SK-N-SH (cell line): ENCODE measurements around the gene DGKZ. TPM values are rescaled to one million over a fixed set of nuclear protein-coding genes. Genes with fewer than 3 reads are reported as not detected.

ENCODE experiments used
- CTCF ChIA-PET: fragments of 300-600, 350-600 bp; formaldehyde crosslinking; extraction: SDS; loops from one replicate; lab custom pipeline; 2021; lab: Yijun Ruan, JAX
- POLR2A ChIA-PET: fragments of 350-600 bp; sonication (Branson Sonifier 250); formaldehyde crosslinking; extraction: SDS; loops from one replicate; lab custom pipeline; 2020; ENCODE audit warnings: antibody characterized with exemption, inconsistent platforms; lab: Yijun Ruan, JAX
- DNase-seq: peaks from one replicate; pipeline ENCODE4 v3.0.0; 2012
- H2AFZ ChIP-seq: fragments of 200-600 bp; sonication (generic); 2 replicates; pipeline ENCODE4 v1.8.1; 2016; ENCODE audit warnings: antibody characterized with exemption, mild to moderate bottlenecking, low read depth
- H3F3A ChIP-seq: fragments of 200-600 bp; sonication (generic); replicated peaks from 2 replicates; pipeline ENCODE3; 2016; ENCODE audit warnings: antibody characterized with exemption, mild to moderate bottlenecking; ENCODE audit not compliant: insufficient read depth
- H3K27ac ChIP-seq, 2 experiments: fragments of 200-500 bp in 1 of 2; fragments of 200-600 bp in 1 of 2; sonication (Bioruptor generic) in 1 of 2; sonication (generic), shearing (Covaris generic) in 1 of 2; 2 replicates each; pipeline versions ENCODE4 v1.5.1 to v1.6.1; 2014 to 2016; ENCODE audit warnings: low read depth in 2 of 2, inconsistent platforms in 1 of 2, low read length in 1 of 2, mild to moderate bottlenecking in 1 of 2, mixed read lengths in 1 of 2
- H3K27me3 ChIP-seq: fragments of 200-600 bp; sonication (generic), shearing (Covaris generic); 2 replicates; pipeline ENCODE4 v1.6.1; 2016; ENCODE audit warnings: mixed run types; ENCODE audit not compliant: insufficient read depth
- H3K36me3 ChIP-seq, 2 experiments: fragments of 200-500 bp in 1 of 2; fragments of 200-600 bp in 1 of 2; sonication (Bioruptor generic) in 1 of 2; sonication (generic) in 1 of 2; replicated peaks in 1 of 2; 2 replicates each; pipeline versions ENCODE3 to v1.5.1; 2014 to 2016; ENCODE audit warnings: low read length in 1 of 2, mild to moderate bottlenecking in 1 of 2; ENCODE audit not compliant: insufficient read depth in 2 of 2, control insufficient read depth in 1 of 2
- H3K4me1 ChIP-seq, 2 experiments: fragments of 200-500 bp in 1 of 2; fragments of 200-600 bp in 1 of 2; sonication (Bioruptor generic) in 1 of 2; sonication (generic), shearing (Covaris generic) in 1 of 2; 2 replicates each; pipeline versions ENCODE4 v1.5.1 to v1.6.1; 2014 to 2016; ENCODE audit warnings: low read depth in 1 of 2, low read length in 1 of 2, mixed run types in 1 of 2; ENCODE audit not compliant: insufficient read depth in 2 of 2, control insufficient read depth in 1 of 2
- H3K4me2 ChIP-seq: fragments of 200-600 bp; sonication (generic), shearing (Covaris generic); 2 replicates; pipeline ENCODE4 v1.6.1; 2017; ENCODE audit warnings: mixed run types
- H3K4me3 ChIP-seq, 2 experiments: fragments of 200-500 bp in 1 of 2; fragments of 200-600 bp in 1 of 2; sonication (Bioruptor generic) in 1 of 2; sonication (generic), shearing (Covaris generic) in 1 of 2; 2 replicates each; pipeline versions ENCODE4 v1.5.1 to v1.8.1; 2014 to 2016; ENCODE audit warnings: low read depth in 2 of 2, inconsistent platforms in 1 of 2, low read length in 1 of 2, mild to moderate bottlenecking in 1 of 2, mixed read lengths in 1 of 2, moderate library complexity in 1 of 2
- H3K79me2 ChIP-seq: fragments of 200-600 bp; sonication (generic); 2 replicates; pipeline ENCODE4 v1.8.1; 2017; ENCODE audit warnings: mild to moderate bottlenecking; ENCODE audit not compliant: insufficient read depth
- H3K9ac ChIP-seq: fragments of 200-600 bp; sonication (generic); 2 replicates; pipeline ENCODE4 v1.6.1; 2017; ENCODE audit warnings: mixed run types
- H3K9me2 ChIP-seq: fragments of 200-600 bp; sonication (generic); 2 replicates; pipeline ENCODE4 v1.6.1; 2017; ENCODE audit warnings: mixed run types
- H3K9me3 ChIP-seq: fragments of 200-600 bp; sonication (generic); 2 replicates; pipeline ENCODE4 v1.6.1; 2017; ENCODE audit warnings: mixed run types, mild to moderate bottlenecking, moderate library complexity
- H4K20me1 ChIP-seq: fragments of 200-600 bp; sonication (generic); 2 replicates; pipeline ENCODE4 v1.6.1; 2017; ENCODE audit warnings: mild to moderate bottlenecking, mixed run types; ENCODE audit not compliant: insufficient read depth
- EP300 ChIP-seq, 2 experiments: IDR thresholded peaks; 2 replicates each; pipeline versions ENCODE4 v1.4.0 to v1.6.1; 2012; ENCODE audit warnings: borderline replicate concordance in 1 of 2, low read depth in 1 of 2, low read length in 1 of 2
- EZH2phosphoT487 ChIP-seq: fragments of 200-600 bp; sonication (generic); IDR thresholded peaks from 2 replicates; pipeline ENCODE4 v1.6.1; 2017; ENCODE audit warnings: low read depth, mixed run types, mild to moderate bottlenecking, antibody characterized with exemption, moderate library complexity, borderline replicate concordance
- GABPA ChIP-seq: IDR thresholded peaks from 2 replicates; pipeline ENCODE4 v1.4.0; 2012; ENCODE audit warnings: low read depth, mild to moderate bottlenecking
- MXI1 ChIP-seq: IDR thresholded peaks from 2 replicates; pipeline ENCODE4 v1.6.1; 2012; ENCODE audit warnings: mild to moderate bottlenecking, low read depth, low read length, improper control_type of control experiment
- NFIC ChIP-seq: IDR thresholded peaks from 2 replicates; pipeline ENCODE4 v1.4.0; 2012; ENCODE audit warnings: borderline replicate concordance
- POLR2AphosphoS5 ChIP-seq: IDR thresholded peaks from 2 replicates; pipeline ENCODE4 v1.6.1; 2012; ENCODE audit warnings: low read depth, low read length
- RAD21 ChIP-seq: IDR thresholded peaks from 2 replicates; pipeline ENCODE4 v1.6.1; 2012; ENCODE audit warnings: mild to moderate bottlenecking, low read length
- RCOR1 ChIP-seq: fragments of 150-350 bp; IDR thresholded peaks from 2 replicates; pipeline ENCODE4 v1.6.1; 2017; ENCODE audit warnings: antibody characterized with exemption, low read length
- RFX5 ChIP-seq: IDR thresholded peaks from 2 replicates; pipeline ENCODE4 v1.6.1; 2012; ENCODE audit warnings: mild to moderate bottlenecking, improper control_type of control experiment, low read length
- SMC3 ChIP-seq: IDR thresholded peaks from 2 replicates; pipeline ENCODE4 v1.6.1; 2012; ENCODE audit warnings: low read depth, low read length, improper control_type of control experiment
- TEAD4 ChIP-seq: IDR thresholded peaks from 2 replicates; pipeline ENCODE4 v1.4.0; 2012; ENCODE audit warnings: mild to moderate bottlenecking, borderline replicate concordance; ENCODE audit not compliant: insufficient read depth
- YY1 ChIP-seq: IDR thresholded peaks from 2 replicates; pipeline ENCODE4 v1.4.0; 2012; ENCODE audit warnings: low read depth, mild to moderate bottlenecking
- WGBS: methylation state at CpG from one replicate; pipeline ENCODE4 v1.1.6; 2017; ENCODE audit warnings: low lambda C conversion rate; 5-methylcytosine and 5-hydroxymethylcytosine counted together
- polyA plus RNA-seq, 3 experiments: library from polyadenylated mRNA; depleted of rRNA; stranded (reverse); fragments of >200 nt; gene quantifications; 2 replicates each; pipeline ENCODE4 v1.2.3, GENCODE V29; 2012
- TF ChIP-seq, protein P1 (sequence below): IDR thresholded peaks from 2 replicates; pipeline ENCODE4 v1.6.1; 2012; ENCODE audit warnings: mild to moderate bottlenecking, low read depth, low read length, moderate library complexity
- TF ChIP-seq, protein P2 (sequence below): IDR thresholded peaks from 2 replicates; pipeline ENCODE4 v1.4.0; 2012; ENCODE audit warnings: low read depth, borderline replicate concordance
- TF ChIP-seq, protein P3 (sequence below): IDR thresholded peaks from 2 replicates; pipeline ENCODE4; 2012
- TF ChIP-seq, protein P4 (sequence below): fragments of 200-600 bp; sonication (generic); IDR thresholded peaks from 2 replicates; pipeline ENCODE4 v1.6.1; 2017; ENCODE audit warnings: antibody characterized with exemption, mild to moderate bottlenecking, moderate library complexity

Gene DGKZ
- polyA plus RNA-seq, 1 of the 3 experiments (the other 2 are of a cell fraction), result 33.2 TPM

DNA sequence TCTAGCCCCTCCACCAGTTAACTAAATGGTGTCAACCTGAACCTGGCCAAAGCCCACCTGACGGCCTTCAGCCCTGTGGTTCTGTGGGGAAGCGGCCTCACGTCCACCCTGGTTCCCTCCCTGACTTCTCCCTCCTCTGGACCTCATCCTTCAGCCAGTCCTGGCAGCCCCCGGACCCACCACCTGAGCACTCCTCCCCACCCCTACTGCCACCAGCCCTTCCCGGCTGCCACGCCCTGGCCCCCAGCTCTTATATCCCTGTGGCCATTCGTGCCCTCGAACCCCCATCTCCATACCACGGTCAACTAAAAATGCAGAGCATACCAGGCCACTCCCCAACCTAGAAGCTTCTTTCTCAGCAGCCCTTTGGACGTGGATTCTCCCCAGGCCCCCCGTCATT, 30.0 kb downstream of the DGKZ start:
- no peak overlapping the region for H3K27ac ChIP-seq
- H3K36me3 ChIP-seq, result peaks cover 0 to 20% of the 10 kb centered on the region in 2 experiments
- ChIA-PET POLR2A (no interaction called here), CTCF (interaction anchor here (0.7 to 5.3 kb wide), 9 partner anchors 9 to 152 kb away, joined by 3 to 47 read pairs (median 5); partner anchors contain the start of genes CHRM4 and DGKZ)
- no peaks in the 10 kb centered on the region for H3K27me3 ChIP-seq
- WGBS, result 98% methylated on average over 11 of the region's 11 CpGs
- no peak overlapping the region for H3K9ac ChIP-seq
- H3K4me3 ChIP-seq, result no peak overlapping the region
- peaks cover 4 to 11% of the 10 kb centered on the region in 2 experiments; a peak in 2 of 4 replicates for H3K4me1 ChIP-seq
- H3F3A ChIP-seq, result peaks cover 3% of the 10 kb centered on the region
- H3K79me2 ChIP-seq, result no peaks in the 10 kb centered on the region; the same call in 1 of the 2 replicates
- DNase-seq, result no peak
- H3K4me2 ChIP-seq, result no peak overlapping the region
- TF ChIP-seq YY1 (no peak), POLR2AphosphoS5 (no peak), EP300 (IDR thresholded peaks at IDR 0.05; ENCODE audit: borderline replicate concordance in 1 of 2, low read depth in 1 of 2, low read length in 1 of 2) (no peak), EZH2phosphoT487 (no peak), MXI1 (no peak), RCOR1 (no peak), SMC3 (no peak), RAD21 (no peak), RFX5 (no peak), NFIC (no peak), TEAD4 (no peak), GABPA (no peak)
- TF ChIP-seq, protein P1, sequence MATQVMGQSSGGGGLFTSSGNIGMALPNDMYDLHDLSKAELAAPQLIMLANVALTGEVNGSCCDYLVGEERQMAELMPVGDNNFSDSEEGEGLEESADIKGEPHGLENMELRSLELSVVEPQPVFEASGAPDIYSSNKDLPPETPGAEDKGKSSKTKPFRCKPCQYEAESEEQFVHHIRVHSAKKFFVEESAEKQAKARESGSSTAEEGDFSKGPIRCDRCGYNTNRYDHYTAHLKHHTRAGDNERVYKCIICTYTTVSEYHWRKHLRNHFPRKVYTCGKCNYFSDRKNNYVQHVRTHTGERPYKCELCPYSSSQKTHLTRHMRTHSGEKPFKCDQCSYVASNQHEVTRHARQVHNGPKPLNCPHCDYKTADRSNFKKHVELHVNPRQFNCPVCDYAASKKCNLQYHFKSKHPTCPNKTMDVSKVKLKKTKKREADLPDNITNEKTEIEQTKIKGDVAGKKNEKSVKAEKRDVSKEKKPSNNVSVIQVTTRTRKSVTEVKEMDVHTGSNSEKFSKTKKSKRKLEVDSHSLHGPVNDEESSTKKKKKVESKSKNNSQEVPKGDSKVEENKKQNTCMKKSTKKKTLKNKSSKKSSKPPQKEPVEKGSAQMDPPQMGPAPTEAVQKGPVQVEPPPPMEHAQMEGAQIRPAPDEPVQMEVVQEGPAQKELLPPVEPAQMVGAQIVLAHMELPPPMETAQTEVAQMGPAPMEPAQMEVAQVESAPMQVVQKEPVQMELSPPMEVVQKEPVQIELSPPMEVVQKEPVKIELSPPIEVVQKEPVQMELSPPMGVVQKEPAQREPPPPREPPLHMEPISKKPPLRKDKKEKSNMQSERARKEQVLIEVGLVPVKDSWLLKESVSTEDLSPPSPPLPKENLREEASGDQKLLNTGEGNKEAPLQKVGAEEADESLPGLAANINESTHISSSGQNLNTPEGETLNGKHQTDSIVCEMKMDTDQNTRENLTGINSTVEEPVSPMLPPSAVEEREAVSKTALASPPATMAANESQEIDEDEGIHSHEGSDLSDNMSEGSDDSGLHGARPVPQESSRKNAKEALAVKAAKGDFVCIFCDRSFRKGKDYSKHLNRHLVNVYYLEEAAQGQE, result no peak
- TF ChIP-seq, protein P2, sequence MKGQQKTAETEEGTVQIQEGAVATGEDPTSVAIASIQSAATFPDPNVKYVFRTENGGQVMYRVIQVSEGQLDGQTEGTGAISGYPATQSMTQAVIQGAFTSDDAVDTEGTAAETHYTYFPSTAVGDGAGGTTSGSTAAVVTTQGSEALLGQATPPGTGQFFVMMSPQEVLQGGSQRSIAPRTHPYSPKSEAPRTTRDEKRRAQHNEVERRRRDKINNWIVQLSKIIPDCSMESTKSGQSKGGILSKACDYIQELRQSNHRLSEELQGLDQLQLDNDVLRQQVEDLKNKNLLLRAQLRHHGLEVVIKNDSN, result no peak
- TF ChIP-seq, protein P3, sequence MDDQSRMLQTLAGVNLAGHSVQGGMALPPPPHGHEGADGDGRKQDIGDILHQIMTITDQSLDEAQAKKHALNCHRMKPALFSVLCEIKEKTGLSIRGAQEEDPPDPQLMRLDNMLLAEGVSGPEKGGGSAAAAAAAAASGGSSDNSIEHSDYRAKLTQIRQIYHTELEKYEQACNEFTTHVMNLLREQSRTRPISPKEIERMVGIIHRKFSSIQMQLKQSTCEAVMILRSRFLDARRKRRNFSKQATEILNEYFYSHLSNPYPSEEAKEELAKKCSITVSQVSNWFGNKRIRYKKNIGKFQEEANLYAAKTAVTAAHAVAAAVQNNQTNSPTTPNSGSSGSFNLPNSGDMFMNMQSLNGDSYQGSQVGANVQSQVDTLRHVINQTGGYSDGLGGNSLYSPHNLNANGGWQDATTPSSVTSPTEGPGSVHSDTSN, result no peak
- TF ChIP-seq, protein P4, sequence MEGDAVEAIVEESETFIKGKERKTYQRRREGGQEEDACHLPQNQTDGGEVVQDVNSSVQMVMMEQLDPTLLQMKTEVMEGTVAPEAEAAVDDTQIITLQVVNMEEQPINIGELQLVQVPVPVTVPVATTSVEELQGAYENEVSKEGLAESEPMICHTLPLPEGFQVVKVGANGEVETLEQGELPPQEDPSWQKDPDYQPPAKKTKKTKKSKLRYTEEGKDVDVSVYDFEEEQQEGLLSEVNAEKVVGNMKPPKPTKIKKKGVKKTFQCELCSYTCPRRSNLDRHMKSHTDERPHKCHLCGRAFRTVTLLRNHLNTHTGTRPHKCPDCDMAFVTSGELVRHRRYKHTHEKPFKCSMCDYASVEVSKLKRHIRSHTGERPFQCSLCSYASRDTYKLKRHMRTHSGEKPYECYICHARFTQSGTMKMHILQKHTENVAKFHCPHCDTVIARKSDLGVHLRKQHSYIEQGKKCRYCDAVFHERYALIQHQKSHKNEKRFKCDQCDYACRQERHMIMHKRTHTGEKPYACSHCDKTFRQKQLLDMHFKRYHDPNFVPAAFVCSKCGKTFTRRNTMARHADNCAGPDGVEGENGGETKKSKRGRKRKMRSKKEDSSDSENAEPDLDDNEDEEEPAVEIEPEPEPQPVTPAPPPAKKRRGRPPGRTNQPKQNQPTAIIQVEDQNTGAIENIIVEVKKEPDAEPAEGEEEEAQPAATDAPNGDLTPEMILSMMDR, result no peak
- H3K9me3 ChIP-seq, result no peaks in the 10 kb centered on the region
- H4K20me1 ChIP-seq, result no peaks in the 10 kb centered on the region
- no peak overlapping the region for H2AFZ ChIP-seq
- no peaks in the 10 kb centered on the region for H3K9me2 ChIP-seq
